Activated CD8-positive, alpha-beta memory T cell treated with anti-CD3 and anti-CD28 coated beads, Interleukin-2, amount 50 U/mL, for 1 hour (primary cell): Measurements from ENCODE around the gene TUFM.
"Not testable (repeated sequence)": the region's sequence is repeated elsewhere in the genome, so short reads cannot be mapped to it uniquely, and the experiment has no call there.

Source experiments
- DNase-seq: peaks from one replicate; pipeline ENCODE4 v3.0.0-alpha.2; 2020; ENCODE audit errors: extremely low read depth

Gene TUFM

DNA sequence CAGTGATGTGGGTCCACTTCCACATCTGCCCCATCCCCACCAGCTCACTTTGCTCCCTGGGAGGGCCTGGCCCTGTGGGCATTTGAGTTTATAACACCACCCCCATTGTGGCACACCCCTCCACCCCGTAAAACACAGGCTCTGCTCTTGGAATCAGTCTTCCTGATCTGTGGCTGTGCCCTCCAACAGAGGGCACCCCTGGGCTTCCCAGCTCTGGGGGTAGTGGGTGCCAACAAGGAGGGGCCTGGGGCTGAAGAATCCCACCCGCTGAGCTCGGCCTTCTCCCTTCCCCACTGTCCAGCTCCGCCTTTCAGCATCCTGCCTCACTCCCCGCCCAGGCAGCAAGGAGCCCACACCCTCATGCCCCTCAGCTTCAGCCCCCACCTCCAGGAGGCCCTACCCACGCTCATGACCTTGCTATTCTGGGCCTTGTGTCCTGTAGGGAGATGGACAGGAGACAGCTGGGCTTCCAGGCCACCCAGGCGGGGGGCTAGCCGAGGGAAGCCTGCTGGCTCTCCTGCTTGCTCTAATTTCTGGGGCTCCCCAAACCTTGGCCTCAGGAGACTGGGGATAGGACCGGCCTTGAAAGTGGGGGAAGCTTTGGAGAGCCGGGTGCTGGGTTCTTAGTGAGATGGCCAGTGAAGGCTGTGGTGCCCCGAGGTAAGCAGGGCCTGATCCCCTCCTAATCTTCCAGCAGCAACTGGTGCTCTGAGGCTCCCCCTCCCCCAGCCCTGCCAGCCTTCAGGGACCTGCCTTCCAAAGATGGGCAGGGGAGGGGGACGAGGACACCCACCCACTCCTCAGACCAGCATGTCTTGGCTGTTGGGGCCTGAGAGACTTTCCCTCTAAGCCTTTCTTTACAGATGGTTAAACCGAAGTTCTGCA, 29.2 kb upstream of the TUFM start:
- no peak for DNase-seq

GRCh38 chr16:28874406-28874805, 28.3 kb upstream of the TUFM start:
- DNase-seq, result no peak

DNA sequence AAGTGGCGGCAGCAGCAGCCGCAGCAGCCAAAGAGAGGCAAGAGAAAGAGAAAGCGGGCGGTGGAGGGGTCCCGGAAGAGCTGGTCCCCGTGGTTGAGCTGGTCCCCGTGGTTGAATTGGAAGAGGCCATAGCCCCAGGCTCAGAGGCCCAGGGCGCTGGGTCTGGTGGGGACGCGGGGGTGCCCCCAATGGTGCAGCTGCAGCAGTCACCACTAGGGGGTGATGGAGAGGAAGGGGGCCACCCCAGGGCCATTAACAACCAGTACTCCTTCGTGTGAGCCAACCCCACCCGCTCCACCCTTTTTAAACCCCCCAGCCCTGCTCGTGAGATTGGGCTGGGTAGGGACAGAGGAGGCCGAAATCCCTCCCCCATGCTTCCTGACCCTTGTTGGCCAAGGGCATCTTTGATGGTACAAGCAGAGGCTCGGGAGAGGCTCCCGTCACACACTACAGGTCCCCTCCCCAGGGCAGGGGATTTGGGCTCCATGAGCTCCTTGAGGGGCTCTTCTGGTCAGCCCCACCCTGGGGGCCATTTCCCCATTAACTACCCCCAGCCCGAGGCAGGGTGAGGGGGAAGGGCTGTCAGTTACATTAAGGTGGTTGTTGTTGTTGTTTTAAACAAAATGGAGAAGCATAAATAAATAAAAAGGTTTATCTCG, 27.5 kb upstream of the TUFM start:
- no peak for DNase-seq

DNA sequence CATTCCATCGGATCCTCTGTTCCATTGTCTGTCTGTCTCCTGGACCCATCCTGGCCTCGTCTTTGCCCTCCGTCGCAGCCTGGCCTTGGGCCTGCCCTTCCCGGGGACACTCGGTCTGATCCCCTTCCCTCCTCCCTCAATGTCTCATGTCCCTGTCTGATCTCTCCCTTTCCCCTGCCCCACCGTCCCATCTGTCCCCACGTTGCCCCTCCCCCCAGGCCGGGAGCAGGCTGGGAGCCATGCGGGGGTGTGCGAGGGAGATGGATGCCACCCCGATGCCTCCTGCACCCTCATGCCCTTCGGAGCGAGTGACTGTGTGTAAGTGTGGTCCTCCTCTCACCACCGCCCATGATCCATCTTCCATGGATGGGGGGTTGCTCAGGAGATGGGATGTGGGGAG, 26.8 kb upstream of the TUFM start:
- DNase-seq, result no peak

GRCh38 chr16:28869201-28869600, 23.1 kb upstream of the TUFM start:
- no peak for DNase-seq

GRCh38 chr16:28867646-28868045, 21.5 kb upstream of the TUFM start:
- not testable (repeated sequence) for DNase-seq

GRCh38 chr16:28867241-28867640, 21.1 kb upstream of the TUFM start:
- DNase-seq, result no peak

- no peak for DNase-seq
These were observed 20.3 kb upstream of the TUFM start for GRCh38 chr16:28866454-28866804.

GRCh38 chr16:28865722-28866453, 19.7 kb upstream of the TUFM start:
- DNase-seq, result no peak

- DNase-seq, result no peak
These were observed 19.0 kb upstream of the TUFM start for GRCh38 chr16:28865001-28865688.

- DNase-seq, result no peak
These were observed 18.0 kb upstream of the TUFM start for GRCh38 chr16:28863929-28864793.

DNA sequence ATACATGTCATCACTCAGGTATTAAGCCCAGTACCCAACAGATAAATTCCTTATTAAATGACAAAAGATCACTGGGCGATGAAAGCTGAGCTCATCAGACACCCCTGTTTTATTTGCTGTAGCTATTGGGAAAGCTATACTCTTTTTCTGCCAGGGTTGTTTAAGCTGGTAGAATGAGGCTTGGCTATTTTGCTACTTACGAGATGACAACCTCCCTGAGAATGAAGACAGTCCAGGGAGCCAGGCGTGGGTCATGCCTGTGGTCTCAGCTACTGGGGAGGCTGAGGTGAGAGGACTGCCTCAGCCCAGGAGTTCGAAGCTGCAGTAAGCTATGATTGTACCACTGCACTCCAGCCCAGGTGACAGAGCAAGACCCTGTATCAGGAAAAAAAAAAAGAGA, 13.2 kb upstream of the TUFM start:
- no peak for DNase-seq

GRCh38 chr16:28858421-28858820, 12.3 kb upstream of the TUFM start:
- no peak for DNase-seq

DNA sequence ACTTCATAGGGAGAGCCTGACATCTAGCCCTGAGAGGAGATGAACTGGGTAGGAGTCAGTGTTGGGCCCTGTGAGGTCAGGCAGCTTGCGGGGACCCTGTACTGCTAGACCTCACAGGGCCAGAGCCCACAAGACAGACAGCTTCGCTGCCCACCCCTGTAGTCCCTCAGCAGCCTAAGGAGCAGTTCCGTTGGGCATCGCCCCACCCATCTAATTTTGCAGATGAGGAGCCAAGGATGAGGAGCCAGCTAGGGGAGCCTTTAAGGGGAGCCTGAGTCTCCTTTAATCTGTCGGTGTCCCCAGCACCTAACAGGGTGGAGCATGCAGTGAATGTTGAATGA, 755 bp upstream of the TUFM start:
- no peak for DNase-seq

GRCh38 chr16:28845761-28846079, 428 bp downstream of the TUFM start:
- no peak for DNase-seq

GRCh38 chr16:28845293-28845692, 855 bp downstream of the TUFM start:
- no peak for DNase-seq

DNA sequence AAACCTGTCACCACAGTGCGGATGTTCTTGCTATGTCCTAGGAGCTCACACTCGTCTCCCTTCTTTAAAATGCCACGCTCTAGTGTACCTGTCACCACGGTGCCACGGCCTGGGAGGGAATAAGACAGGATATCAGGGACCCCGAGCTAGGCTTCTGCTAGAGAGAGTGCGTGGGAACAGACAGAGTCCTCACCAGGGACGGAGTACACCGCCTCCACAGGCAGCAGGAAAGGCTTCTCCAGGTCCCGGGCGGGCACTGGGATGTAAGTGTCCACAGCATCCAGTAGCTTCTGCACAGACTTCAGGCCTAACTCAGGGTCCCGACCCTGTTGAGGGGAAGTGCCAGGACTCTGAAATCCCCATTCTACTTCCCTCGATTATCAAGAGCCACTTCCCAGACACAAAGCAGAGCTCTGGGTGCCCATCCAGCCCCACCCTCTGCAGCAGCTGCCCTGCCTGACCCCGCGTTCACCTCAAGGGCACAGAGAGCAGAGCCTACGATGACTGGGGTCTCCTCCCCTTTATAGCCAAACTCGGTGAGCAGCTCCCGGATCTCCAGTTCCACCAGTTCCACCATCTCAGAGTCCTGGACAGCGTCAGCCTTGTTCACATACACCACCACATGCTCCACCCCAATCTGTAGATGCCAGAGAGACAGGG, 1.8 kb downstream of the TUFM start:
- DNase-seq, result no peak

DNA sequence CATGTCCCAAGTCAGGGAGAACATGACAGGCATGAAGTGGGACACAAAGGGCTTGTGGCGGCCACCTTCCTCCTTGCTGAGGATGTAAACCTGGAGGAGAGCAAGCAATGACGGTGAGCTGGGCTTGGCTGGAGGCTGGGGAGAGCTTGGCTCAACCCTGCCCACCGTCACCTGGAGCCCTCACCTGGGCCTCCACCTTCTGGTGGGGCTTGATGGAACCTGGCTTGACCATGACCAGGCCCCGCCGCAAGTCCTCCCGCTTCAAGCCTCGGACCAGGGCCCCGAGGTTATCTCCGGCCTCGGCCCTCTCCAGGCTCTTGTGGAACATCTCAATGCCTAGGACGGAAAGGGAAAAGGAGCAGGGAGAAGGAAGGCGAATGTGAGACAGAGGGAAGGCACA, 2.4 kb downstream of the TUFM start:
- no peak for DNase-seq

GRCh38 chr16:28842696-28843095, 3.5 kb downstream of the TUFM start:
- DNase-seq, result no peak

DNA sequence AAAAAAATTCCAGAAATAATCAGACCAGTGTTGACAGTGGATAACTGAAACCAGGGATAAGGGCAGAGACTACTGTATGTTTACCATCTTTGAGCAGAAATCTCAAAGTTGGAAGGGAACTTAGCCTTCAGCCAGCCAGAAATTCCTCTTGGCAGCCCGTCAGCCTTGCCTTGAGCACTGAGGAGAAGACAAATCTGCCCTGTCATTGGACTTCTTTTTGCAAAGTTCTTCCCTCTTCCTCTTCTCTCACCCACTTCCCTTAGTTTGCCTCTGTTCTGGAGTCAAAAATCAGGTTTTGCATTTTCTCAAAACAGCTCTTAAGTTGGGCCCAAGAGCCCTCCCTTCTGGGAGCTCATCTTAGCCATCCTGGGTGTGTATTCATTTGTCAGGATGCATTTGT, 6.2 kb downstream of the TUFM start:
- DNase-seq, result no peak
